Measurements from ENCODE around the gene C22orf23.
"Not testable (repeated sequence)": the region's sequence is repeated elsewhere in the genome, so short reads cannot be mapped to it uniquely, and the experiment has no call there.

Gene C22orf23

GRCh38 chr22:37982151-37982785, 28.9 kb upstream of the C22orf23 start:
- DNase-seq = no peak

- no peak for DNase-seq
Observed at GRCh38 chr22:37981282-37982011, 28.0 kb upstream of the C22orf23 start.

GRCh38 chr22:37979782-37980181, 26.4 kb upstream of the C22orf23 start:
- DNase-seq = no peak

GRCh38 chr22:37976547-37976946, 23.1 kb upstream of the C22orf23 start:
- no peak for DNase-seq

- not testable (repeated sequence) for DNase-seq
Observed at GRCh38 chr22:37976022-37976421, 22.6 kb upstream of the C22orf23 start.

- no peak for DNase-seq
Observed at GRCh38 chr22:37975153-37975552, 21.8 kb upstream of the C22orf23 start.

GRCh38 chr22:37973271-37974170, 20.1 kb upstream of the C22orf23 start:
- no peak for DNase-seq

- no peak for DNase-seq
Observed at GRCh38 chr22:37972527-37972926, 19.1 kb upstream of the C22orf23 start.

GRCh38 chr22:37971475-37972434, 18.4 kb upstream of the C22orf23 start:
- no peak for DNase-seq

GRCh38 chr22:37970864-37971263, 17.5 kb upstream of the C22orf23 start:
- no peak for DNase-seq

GRCh38 chr22:37968452-37969251, 15.3 kb upstream of the C22orf23 start:
- no peak for DNase-seq

GRCh38 chr22:37967637-37968451, 14.4 kb upstream of the C22orf23 start:
- no peak for DNase-seq

GRCh38 chr22:37967147-37967546, 13.7 kb upstream of the C22orf23 start:
- DNase-seq = no peak

- no peak for DNase-seq
Observed at GRCh38 chr22:37965940-37966664, 12.7 kb upstream of the C22orf23 start.

GRCh38 chr22:37961062-37961461, 7.7 kb upstream of the C22orf23 start:
- DNase-seq = no peak

GRCh38 chr22:37959231-37959825, 5.9 kb upstream of the C22orf23 start:
- no peak for DNase-seq

- no peak for DNase-seq
Observed at GRCh38 chr22:37957232-37957631, 3.8 kb upstream of the C22orf23 start.

- not testable (repeated sequence) for DNase-seq
Observed at GRCh38 chr22:37955825-37956397, 2.5 kb upstream of the C22orf23 start.

GRCh38 chr22:37954686-37955085, 1.3 kb upstream of the C22orf23 start:
- no peak for DNase-seq
